H7 (cell line): Measurements from ENCODE around the gene SAE1. TPM values are rescaled to one million over a fixed set of nuclear protein-coding genes. Genes with fewer than 3 reads are reported as not detected.
A peak's percentile ranks its signal among the peaks of the same experiment; 100 is the strongest.

ENCODE experiments used
- DNase-seq: peaks from one replicate; pipeline ENCODE4 v3.0.0; 2012
- H3K27me3 ChIP-seq: 2 replicates; pipeline ENCODE4 v1.6.0; 2011; ENCODE audit warnings: mild to moderate bottlenecking, low read length; ENCODE audit not compliant: control insufficient read depth, insufficient read depth
- H3K36me3 ChIP-seq: replicated peaks from 2 replicates; pipeline ENCODE4 v1.5.1; 2011; ENCODE audit warnings: low read length; ENCODE audit not compliant: control insufficient read depth, insufficient read depth
- H3K4me3 ChIP-seq: 2 replicates; pipeline ENCODE4 v1.5.1; 2011; ENCODE audit warnings: low read depth, mild to moderate bottlenecking, control low read depth, low read length, moderate library complexity; ENCODE audit not compliant: insufficient read depth
- total RNA-seq: library from RNA; depleted of rRNA; stranded (reverse); fragments of >200 nt; shearing (Covaris generic); gene quantifications from 2 replicates; pipeline ENCODE4 v1.2.3, GENCODE V29; 2014

Gene SAE1
- total RNA-seq, 1 experiment from 2014 or later = 298 TPM

DNA sequence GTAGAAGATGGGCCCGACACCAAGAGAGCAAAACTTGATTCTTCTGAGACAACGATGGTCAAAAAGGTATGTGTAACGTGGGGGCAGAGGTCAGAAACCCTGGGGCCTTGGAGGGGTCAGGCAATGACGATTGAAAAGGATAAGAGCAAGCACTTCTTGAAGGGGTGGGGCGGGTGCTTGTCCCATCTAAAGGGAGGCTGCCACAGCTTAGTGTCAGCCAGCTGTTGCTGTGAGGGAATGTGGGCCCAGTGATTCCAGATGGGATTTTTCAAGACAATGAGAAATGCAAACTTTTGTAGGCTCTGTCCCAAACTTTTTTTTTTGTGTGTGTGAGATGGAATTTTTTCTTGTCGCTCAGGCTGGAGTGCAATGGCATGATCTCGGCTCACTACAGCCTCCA is 24.5 kb downstream of the SAE1 start:
- H3K36me3 ChIP-seq = peaks cover 51% of the 10 kb centered on the region
- no peak for DNase-seq
- no peak overlapping the region for H3K4me3 ChIP-seq
- no peaks in the 10 kb centered on the region for H3K27me3 ChIP-seq

DNA sequence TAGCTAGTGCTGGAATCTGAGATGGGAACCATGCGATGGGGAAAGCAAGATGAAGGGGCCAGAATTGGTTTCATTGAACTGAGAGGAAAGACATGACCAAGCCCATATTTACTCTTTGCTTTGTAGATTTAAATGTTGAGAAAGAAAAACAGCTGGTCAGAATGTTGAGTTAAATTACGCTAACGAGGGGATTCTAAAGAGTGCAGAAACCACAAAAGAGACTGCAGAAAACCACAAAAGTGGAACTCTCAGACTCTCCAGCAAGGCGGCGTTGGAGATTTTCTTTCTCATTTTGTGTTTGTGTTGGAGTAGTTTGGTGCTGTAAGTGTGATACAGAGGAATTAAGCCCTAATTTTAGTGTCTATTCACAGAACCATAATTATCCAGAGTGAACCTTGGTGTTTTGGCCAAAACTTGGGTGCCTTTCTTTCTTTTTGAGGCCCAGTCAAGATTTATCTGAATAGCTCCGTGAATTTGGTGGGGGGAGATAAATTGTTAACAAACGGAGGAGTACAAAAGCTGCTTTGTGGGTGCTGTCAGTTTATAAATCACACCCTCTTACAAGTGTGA is 26.3 kb downstream of the SAE1 start:
- no peak for DNase-seq
- no peaks in the 10 kb centered on the region for H3K27me3 ChIP-seq
- peaks cover 41% of the 10 kb centered on the region for H3K36me3 ChIP-seq
- H3K4me3 ChIP-seq = no peak overlapping the region

DNA sequence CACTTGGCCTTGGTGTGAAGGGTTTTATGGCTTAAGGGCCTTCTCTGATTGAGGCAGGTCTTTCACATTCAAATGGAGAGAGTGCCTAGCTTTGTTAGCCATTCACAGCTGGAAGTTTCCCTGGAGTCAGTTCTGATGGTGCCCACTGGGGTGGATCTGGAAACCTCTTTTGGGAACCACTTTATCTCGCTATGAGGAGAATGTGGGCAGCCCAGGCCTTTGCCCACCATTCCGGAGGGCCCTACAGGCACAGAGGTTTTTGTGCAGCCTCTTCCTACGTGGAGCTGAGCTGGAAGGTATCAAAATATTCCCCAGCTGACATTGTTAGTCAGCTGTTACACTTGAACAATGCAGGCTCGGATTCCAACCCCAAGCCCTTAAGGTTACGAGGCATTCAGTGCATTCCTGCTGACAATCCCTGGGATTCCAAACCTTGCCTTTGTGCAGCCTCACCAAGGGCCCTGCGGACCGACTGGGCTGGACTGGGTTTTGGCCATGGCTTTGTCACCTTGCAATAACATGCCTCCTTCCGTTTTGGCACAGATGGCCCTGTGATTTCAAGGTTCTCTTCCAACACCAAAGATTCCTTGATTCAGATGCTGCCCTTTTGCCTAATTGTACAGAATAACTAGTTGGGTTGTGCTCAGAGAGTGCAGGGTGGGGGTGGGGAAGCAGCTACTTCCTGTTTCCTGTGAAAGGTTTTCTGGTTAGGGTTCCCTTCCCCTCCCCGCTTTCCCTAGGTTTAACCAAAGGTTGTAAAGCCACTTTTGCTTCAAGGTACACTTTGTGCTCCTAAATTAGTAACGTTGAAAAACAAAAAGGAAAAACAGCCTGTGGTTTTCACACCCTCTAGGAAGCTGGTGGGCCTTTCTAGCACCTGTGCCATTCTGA is 27.0 kb downstream of the SAE1 start:
- H3K4me3 ChIP-seq = no peak overlapping the region
- H3K27me3 ChIP-seq = no peaks in the 10 kb centered on the region
- H3K36me3 ChIP-seq = peaks cover 36% of the 10 kb centered on the region

DNA sequence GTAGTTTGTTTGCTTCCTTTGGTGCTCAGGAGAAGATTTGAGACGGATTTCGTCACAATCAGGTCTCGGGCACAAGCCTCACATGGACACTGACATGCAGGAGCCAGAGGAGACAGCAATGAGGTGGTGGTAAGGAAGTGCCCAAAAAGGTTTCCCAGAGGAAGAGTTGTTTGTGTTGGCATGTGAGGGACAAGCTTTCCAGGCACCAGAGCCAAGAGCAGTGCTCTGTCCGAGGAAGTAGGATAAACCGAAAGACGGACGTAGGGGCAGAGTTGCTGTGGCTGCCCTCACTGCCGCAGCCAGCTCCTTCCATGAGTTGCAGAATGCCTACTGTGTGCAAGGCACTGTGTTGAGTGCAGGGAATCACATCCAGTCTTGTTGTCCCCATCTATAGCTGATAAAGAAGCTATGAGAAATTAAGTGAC is 27.7 kb downstream of the SAE1 start:
- peaks cover 30% of the 10 kb centered on the region for H3K36me3 ChIP-seq
- H3K4me3 ChIP-seq = no peak overlapping the region
- no peak for DNase-seq
- no peaks in the 10 kb centered on the region for H3K27me3 ChIP-seq

More for the DNA sequence above, 27.0 kb downstream of the SAE1 start:
- peak; percentile 76 for DNase-seq

DNA sequence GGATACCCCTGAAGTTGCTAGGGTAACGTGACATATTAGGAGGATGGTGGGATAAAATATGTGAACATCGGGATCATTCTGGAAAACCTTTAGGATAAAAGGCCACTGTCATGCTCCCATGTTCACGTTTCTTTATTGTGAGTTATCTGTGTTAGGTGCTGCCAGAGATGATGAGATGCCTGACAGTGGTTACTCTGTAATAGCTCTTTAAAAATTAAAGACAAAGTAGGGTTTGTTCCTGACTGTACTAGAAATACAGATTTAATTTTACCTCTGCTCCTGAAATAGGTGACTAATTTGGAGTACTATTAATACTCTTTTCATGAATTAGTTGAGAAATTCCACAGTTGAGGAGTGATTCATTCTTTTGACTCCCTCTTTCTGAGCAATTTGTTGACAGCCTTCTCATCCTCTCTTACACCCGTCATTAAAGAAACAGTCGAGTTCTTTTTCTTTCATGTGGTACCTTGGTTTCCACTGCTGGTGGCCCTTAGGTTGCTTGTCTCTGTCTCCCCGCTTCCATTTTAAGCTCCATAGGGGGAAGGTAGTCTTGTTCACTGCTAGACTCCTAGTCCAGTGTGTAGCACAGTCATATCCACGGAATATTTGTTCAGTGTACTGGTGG is 28.4 kb downstream of the SAE1 start:
- no peak for DNase-seq
- Histone ChIP-seq H3K27me3 (no peaks in the 10 kb centered on the region), H3K4me3 (no peak overlapping the region), H3K36me3 (peaks cover 29% of the 10 kb centered on the region)

DNA sequence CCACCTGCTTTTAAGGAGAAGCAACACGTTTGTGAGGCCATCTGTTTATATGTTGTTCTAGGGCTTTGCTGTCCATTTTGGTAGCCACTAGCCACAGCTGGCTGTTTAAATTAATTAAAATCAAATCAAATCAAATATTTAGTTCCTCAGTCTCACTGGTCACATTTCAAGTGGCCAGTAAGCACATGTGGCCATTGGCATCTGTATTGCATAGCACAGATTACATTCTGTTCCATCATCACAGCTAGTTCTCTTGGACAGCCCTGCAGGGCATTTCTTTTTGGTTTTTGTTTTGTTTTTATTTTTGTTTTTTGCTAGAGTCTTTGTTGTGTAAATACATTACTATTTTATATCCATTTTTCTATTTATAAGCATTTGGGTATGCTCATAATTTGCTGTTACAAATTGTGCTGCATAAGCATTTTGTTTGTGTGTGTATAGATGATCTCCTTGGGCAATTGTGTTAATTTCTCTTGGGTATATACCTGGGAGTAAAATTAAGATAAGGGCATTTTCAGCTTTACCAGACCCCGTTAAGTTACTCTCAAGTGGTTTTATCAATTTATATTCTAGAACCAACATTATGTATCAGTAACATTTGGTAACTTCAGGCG is 31.3 kb downstream of the SAE1 start:
- H3K36me3 ChIP-seq = peaks cover 19% of the 10 kb centered on the region
- H3K4me3 ChIP-seq = no peak overlapping the region
- H3K27me3 ChIP-seq = no peaks in the 10 kb centered on the region
- DNase-seq = no peak

DNA sequence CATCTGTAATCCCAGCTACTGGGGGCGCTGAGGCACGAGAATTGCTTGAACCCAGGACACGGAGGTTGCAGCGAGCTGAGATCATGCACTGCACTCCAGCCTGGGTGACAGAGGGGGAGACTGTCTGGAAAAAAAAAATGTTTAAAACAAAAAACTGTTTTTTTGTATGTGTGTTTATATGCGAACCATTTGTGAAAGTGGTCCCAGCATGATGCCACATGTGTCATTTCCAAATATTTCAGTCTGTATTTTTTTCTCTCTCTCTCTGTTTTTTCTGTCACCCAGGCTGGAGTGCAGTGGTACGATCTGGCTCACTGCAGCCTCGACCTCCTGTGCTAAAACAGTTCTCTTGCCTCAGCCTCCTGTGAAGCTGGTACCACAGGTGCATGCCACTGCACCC is 37.4 kb downstream of the SAE1 start:
- no peaks in the 10 kb centered on the region for H3K27me3 ChIP-seq
- H3K36me3 ChIP-seq = peaks cover 25% of the 10 kb centered on the region
- H3K4me3 ChIP-seq = no peak overlapping the region
- DNase-seq = no peak

DNA sequence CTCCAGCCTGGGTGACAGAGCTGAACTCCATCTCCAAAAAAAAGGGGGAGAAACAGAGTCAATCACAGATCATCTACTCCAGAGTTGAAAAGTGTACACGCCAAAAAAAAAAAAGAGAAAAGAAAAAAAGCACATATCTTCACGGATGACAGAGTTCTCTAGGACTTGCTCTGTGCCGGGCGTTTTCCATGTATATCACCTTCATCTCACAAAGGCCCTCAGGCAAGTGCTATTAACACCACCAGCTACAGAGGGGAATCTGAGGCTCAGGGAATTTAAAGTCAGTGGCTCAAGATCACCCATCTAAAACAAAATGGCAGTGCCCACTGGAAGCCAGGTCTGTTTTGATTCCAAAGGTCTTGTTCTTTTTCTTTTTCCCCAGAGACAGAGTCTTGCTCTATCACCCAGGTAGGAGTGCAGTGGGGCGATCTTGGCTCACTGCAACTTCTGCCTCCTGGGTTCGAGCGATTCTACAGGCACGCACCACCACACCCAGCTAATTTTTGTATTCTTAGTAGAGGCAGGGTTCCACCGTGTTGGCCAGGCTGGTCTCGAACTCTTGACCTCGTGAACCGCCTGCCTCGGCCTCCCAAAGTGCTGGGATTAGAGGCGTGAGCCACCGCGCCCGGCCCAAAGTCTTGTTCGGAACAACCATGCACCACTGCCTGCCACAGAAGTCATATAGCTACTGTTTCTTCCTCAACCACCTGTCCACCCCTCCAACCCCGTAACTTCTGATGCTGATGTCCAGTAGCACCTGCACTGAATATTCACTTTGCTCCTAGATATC is 42.2 kb downstream of the SAE1 start:
- no peak for DNase-seq

DNA sequence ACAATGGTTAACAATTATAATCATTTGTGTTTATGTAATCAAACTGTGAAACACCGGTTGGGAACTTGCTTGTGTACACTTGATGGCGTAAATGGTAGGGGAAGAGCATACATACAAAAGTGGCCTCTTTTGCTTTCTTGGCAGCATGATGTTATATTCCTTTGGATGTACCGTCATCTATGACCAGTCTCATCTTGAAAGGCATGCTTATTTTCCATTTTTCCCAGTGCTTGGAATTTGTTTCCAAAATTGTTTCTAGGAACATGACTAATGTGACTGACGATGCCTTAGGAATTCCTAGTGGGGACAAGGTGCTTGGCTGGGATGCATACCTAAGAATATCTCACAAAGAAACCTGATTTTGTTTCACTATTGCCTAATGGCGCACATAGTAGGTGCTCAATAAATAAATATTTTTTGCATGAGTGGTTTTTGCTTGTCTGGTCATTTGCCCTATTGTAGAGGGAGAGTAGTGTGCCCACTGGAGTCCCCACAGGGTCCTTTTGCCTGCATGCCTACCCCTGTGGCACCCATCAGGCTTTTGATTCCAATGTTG is 45.5 kb downstream of the SAE1 start:
- no peak for DNase-seq
- Histone ChIP-seq H3K27me3 (no peaks in the 10 kb centered on the region), H3K36me3 (peaks cover 35% of the 10 kb centered on the region), H3K4me3 (no peak overlapping the region)

More for the DNA sequence above, 42.2 kb downstream of the SAE1 start:
- H3K27me3 ChIP-seq = no peaks in the 10 kb centered on the region
- peaks cover 36% of the 10 kb centered on the region for H3K36me3 ChIP-seq
- H3K4me3 ChIP-seq = no peak overlapping the region

DNA sequence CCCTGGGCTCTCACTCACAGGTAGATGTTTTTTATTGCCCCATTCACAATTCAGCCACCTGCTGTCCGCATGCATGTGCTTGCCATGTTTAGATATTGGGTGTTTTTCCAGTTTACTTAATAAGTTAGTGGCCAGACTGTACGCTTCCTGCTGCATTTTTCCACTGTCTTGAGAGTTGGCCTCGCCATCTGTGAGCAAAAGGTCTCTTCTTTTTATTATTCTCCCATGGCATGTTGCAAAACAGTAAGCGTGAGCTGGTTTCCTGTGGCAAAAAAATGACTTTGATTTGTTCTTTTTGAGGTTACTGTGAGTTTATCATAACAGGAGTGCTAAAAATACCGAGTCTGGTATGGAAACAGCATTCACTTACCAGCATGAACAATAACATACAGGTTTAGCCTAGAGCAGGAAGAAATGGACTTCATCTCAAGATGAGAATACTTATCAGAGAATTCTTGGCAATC is 46.0 kb downstream of the SAE1 start:
- no peak overlapping the region for H3K4me3 ChIP-seq
- no peak for DNase-seq
- H3K36me3 ChIP-seq = peaks cover 35% of the 10 kb centered on the region
- no peaks in the 10 kb centered on the region for H3K27me3 ChIP-seq

DNA sequence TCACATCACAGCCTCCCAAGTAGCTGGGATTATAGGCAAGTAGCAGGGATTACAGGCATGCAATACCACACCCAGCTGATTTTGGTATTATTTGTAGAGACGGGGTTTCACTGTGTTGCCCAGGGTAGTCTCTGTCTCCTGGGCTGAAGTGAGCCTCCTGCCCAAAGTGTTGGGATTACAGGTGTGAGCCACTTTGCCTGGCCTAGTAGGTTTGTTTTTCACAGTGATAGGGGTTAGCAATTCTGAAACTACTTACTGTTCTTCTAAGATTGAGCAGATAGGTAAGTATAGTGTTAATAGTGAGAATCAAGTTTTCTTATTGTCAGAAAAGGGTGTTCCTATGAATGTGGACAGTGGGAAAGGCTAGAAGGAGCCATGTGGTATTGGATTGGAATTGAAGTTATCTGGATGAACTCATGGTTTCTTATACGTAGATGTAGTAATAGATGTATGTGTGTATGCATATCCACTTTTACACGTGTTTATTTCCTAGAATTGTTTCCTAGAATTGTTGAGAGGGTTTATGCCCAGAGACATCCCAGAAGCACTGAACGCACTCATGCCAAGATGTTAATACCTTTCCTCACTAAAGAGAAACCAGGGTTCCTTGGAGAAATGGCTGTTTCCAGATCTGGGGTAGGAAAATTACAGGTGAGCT is 49.1 kb downstream of the SAE1 start:
- no peaks in the 10 kb centered on the region for H3K27me3 ChIP-seq
- peaks cover 35% of the 10 kb centered on the region for H3K36me3 ChIP-seq
- no peak for DNase-seq
- H3K4me3 ChIP-seq = no peak overlapping the region

DNA sequence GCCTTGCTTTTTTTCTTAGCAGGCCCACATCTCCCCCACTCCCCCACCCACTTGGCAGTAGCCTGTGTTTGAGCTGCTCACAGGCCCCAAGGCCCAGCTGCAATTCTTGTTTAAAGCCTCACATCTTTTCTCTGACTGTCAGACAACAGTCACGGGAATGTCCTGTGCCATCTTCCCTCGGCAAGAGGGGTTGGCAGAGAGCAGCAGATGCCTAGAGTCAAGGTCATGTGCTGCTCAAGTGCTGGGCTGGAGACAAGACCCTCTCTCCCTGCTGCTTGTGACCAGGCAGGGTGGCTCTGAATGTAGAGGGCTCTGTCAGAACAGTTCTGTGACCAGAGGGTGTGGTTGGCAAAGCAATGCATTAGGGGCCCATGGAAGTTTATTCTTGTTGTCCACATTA is 53.0 kb downstream of the SAE1 start:
- Histone ChIP-seq H3K36me3 (peaks cover 26% of the 10 kb centered on the region), H3K27me3 (no peaks in the 10 kb centered on the region), H3K4me3 (no peak overlapping the region)
- DNase-seq = no peak

DNA sequence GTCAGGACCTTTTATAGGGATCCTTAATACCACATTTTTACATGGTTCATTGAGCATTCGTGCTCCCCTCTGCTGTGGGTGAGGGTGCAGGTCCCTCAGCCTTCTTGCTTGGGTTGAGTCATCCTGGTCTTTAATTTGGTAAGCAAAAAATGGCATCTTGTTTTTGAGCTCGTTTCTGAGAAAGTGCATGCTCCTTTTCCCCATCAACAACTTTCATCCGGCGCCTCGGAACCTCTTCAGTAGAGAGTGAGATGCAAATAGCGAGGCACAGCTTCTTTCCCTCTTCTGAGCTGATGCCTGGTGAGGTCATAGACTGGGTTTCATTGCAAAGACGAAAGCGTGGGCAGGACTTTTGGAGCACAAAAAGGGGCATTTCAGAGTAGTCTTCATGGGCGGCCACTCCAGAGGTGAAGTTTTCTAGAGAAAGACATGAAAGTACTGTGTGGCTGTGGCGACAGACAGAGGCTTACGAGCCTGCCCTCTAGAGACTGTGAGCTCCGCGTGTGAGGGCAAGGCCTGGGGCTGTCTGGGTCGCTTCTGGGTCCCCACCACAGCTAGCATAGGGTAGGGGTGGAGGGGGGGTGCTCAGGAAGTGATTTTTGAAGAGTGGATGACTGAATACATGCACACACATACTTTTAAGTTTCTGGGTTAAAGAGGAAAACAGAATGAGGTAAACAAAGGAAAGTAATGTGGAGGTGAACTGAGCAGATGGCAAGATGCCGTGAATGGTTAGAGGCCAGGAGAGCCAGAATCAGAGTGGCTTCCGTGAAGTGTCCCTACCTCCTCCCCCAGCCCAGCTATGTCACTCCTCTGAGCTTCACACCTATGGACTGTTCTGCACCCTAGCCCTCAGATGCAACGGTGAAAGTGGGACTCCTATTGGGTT is 56.1 kb downstream of the SAE1 start:
- H3K36me3 ChIP-seq = peaks cover 29% of the 10 kb centered on the region
- H3K4me3 ChIP-seq = no peak overlapping the region
- DNase-seq = no peak
- H3K27me3 ChIP-seq = no peaks in the 10 kb centered on the region
